Spinal cord (tissue), 10 donors: ENCODE data around the gene FAM120B. TPM values are rescaled to one million over a fixed set of nuclear protein-coding genes. Genes with fewer than 3 reads are reported as not detected.
A peak's percentile ranks its signal among the peaks of the same experiment; 100 is the strongest.

Experiments used
- DNase-seq, 6 donors: peaks; one replicate each; pipeline versions ENCODE4 v3.0.0 to v3.0.0-alpha.2; 2013 to 2015; ENCODE audit warnings: low spot score in 6 of 6, low read depth in 4 of 6
- H3K27ac ChIP-seq: one replicate; pipeline ENCODE4 v1.5.1; 2013; ENCODE audit warnings: low read depth, low read length, control low read depth
- H3K27me3 ChIP-seq: one replicate; pipeline ENCODE4 v1.6.1; 2013; ENCODE audit warnings: low read length; ENCODE audit not compliant: control insufficient read depth, insufficient read depth
- H3K36me3 ChIP-seq: one replicate; pipeline ENCODE4 v1.6.1; 2013; ENCODE audit warnings: low read length; ENCODE audit not compliant: control insufficient read depth, insufficient read depth
- H3K4me1 ChIP-seq: one replicate; pipeline ENCODE4 v1.6.1; 2013; ENCODE audit warnings: low read length; ENCODE audit not compliant: control insufficient read depth, insufficient read depth
- H3K4me3 ChIP-seq: one replicate; pipeline ENCODE4 v1.5.1; 2013; ENCODE audit warnings: low read depth, low read length, control low read depth
- H3K9me3 ChIP-seq: one replicate; pipeline ENCODE4 v1.6.1; 2013; ENCODE audit warnings: low read length; ENCODE audit not compliant: control insufficient read depth, insufficient read depth
- WGBS: methylation state at CpG from one replicate; pipeline ENCODE4 v1.1.5; 2013; ENCODE audit warnings: missing lambda C conversion rate; ENCODE audit not compliant: insufficient coverage; 5-methylcytosine and 5-hydroxymethylcytosine counted together
- polyA plus RNA-seq, 2 donors: library from polyadenylated mRNA; unstranded; fragments of 120-200 nt; gene quantifications; one replicate each; pipeline ENCODE4 v1.2.1, GENCODE V29; 2013; ENCODE audit not compliant: insufficient read length in 2 of 2
- total RNA-seq, 2 donors: library from RNA; depleted of rRNA in 1 of 2; stranded (reverse); fragments of 120-200 nt in 1 of 2; fragments of >200 nt in 1 of 2; gene quantifications; one replicate each; pipeline versions ENCODE4 v1.2.3 to v1.2.4, GENCODE V29; 2013 to 2014
- donor health status: healthy.

The FAM120B gene
- total and polyA plus RNA-seq, 4 donors: 29.0 to 40.2 (median 36.6) TPM

GRCh38 chr6:170420791-170421776, 114.5 kb downstream of the FAM120B start:
- H3K27me3 ChIP-seq: no peaks in the 10 kb centered on the region
- H3K9me3 ChIP-seq: no peaks in the 10 kb centered on the region
- 91% methylated on average over 44 of the region's 70 CpGs for WGBS
- DNase-seq: no peak
- H3K4me1 ChIP-seq: peaks cover 12% of the 10 kb centered on the region
- H3K27ac ChIP-seq: no peak overlapping the region
- no peaks in the 10 kb centered on the region for H3K36me3 ChIP-seq
- H3K4me3 ChIP-seq: no peak overlapping the region

GRCh38 chr6:170421921-170422320, 115.4 kb downstream of the FAM120B start:
- Histone ChIP-seq H3K4me3 (no peak overlapping the region), H3K27me3 (no peaks in the 10 kb centered on the region), H3K27ac (no peak overlapping the region), H3K36me3 (no peaks in the 10 kb centered on the region), H3K9me3 (no peaks in the 10 kb centered on the region), H3K4me1 (peaks cover 12% of the 10 kb centered on the region)
- no peak for DNase-seq
- WGBS: 84% methylated on average over 6 of the region's 10 CpGs

GRCh38 chr6:170423030-170423429, 116.5 kb downstream of the FAM120B start:
- H3K27me3 ChIP-seq: no peaks in the 10 kb centered on the region
- H3K4me1 ChIP-seq: peaks cover 12% of the 10 kb centered on the region
- no peak for DNase-seq
- H3K4me3 ChIP-seq: no peak overlapping the region
- no peak overlapping the region for H3K27ac ChIP-seq
- 53% methylated on average over 26 of the region's 29 CpGs for WGBS
- no peaks in the 10 kb centered on the region for H3K9me3 ChIP-seq
- H3K36me3 ChIP-seq: no peaks in the 10 kb centered on the region

- 84% methylated on average over 14 of the region's 19 CpGs for WGBS
These were observed 117.5 kb downstream of the FAM120B start for GRCh38 chr6:170423814-170424603.

GRCh38 chr6:170424604-170425126, 118.1 kb downstream of the FAM120B start:
- H3K27me3 ChIP-seq: no peaks in the 10 kb centered on the region

More at GRCh38 chr6:170423814-170424603, 117.5 kb downstream of the FAM120B start:
- Histone ChIP-seq H3K27me3 (no peaks in the 10 kb centered on the region), H3K4me1 (peaks cover 10% of the 10 kb centered on the region), H3K27ac (no peak overlapping the region), H3K4me3 (no peak overlapping the region), H3K9me3 (no peaks in the 10 kb centered on the region), H3K36me3 (no peaks in the 10 kb centered on the region)
- no peak for DNase-seq

GRCh38 chr6:170429450-170429849, 122.9 kb downstream of the FAM120B start:
- no peak for DNase-seq
- no peak overlapping the region for H3K4me3 ChIP-seq
- no peaks in the 10 kb centered on the region for H3K27me3 ChIP-seq
- H3K9me3 ChIP-seq: no peaks in the 10 kb centered on the region
- H3K4me1 ChIP-seq: no peaks in the 10 kb centered on the region
- no peak overlapping the region for H3K27ac ChIP-seq
- H3K36me3 ChIP-seq: no peaks in the 10 kb centered on the region
- WGBS: 40% methylated on average over 7 of the region's 7 CpGs

More at GRCh38 chr6:170424604-170425126, 118.1 kb downstream of the FAM120B start:
- Histone ChIP-seq H3K4me3 (no peak overlapping the region), H3K4me1 (peaks cover 10% of the 10 kb centered on the region), H3K9me3 (no peaks in the 10 kb centered on the region), H3K36me3 (no peaks in the 10 kb centered on the region), H3K27ac (no peak overlapping the region)
- 83% methylated on average over 7 of the region's 7 CpGs for WGBS
- peak in 1 of 6 donors; percentile 32 for DNase-seq

- 81% methylated on average over 15 of the region's 17 CpGs for WGBS
- no peak overlapping the region for H3K27ac ChIP-seq
These were observed 126.9 kb downstream of the FAM120B start for GRCh38 chr6:170433163-170434116.

GRCh38 chr6:170434117-170434820, 127.7 kb downstream of the FAM120B start:
- Histone ChIP-seq H3K4me3 (no peak overlapping the region), H3K27ac (no peak overlapping the region), H3K4me1 (peaks cover 21% of the 10 kb centered on the region), H3K27me3 (peaks cover 2% of the 10 kb centered on the region), H3K9me3 (peaks cover 6% of the 10 kb centered on the region), H3K36me3 (no peaks in the 10 kb centered on the region)
- WGBS: 74% methylated on average over 14 of the region's 20 CpGs
- no peak for DNase-seq

More at GRCh38 chr6:170433163-170434116, 126.9 kb downstream of the FAM120B start:
- Histone ChIP-seq H3K36me3 (no peaks in the 10 kb centered on the region), H3K27me3 (peaks cover 2% of the 10 kb centered on the region), H3K4me3 (no peak overlapping the region), H3K4me1 (peaks cover 16% of the 10 kb centered on the region), H3K9me3 (peaks cover 6% of the 10 kb centered on the region)
- no peak for DNase-seq
